8988T (cell line): ENCODE measurements around the gene RASA4B.
"Not testable (repeated sequence)": the region's sequence is repeated elsewhere in the genome, so short reads cannot be mapped to it uniquely, and the experiment has no call there.

ENCODE experiments used
- DNase-seq: peaks from one replicate; pipeline ENCODE4 v3.0.0; 2011

Gene RASA4B

GRCh38 chr7:102472126-102473041, 45.2 kb downstream of the RASA4B start:
- DNase-seq = no peak

GRCh38 chr7:102471791-102472125, 45.8 kb downstream of the RASA4B start:
- no peak for DNase-seq

DNA sequence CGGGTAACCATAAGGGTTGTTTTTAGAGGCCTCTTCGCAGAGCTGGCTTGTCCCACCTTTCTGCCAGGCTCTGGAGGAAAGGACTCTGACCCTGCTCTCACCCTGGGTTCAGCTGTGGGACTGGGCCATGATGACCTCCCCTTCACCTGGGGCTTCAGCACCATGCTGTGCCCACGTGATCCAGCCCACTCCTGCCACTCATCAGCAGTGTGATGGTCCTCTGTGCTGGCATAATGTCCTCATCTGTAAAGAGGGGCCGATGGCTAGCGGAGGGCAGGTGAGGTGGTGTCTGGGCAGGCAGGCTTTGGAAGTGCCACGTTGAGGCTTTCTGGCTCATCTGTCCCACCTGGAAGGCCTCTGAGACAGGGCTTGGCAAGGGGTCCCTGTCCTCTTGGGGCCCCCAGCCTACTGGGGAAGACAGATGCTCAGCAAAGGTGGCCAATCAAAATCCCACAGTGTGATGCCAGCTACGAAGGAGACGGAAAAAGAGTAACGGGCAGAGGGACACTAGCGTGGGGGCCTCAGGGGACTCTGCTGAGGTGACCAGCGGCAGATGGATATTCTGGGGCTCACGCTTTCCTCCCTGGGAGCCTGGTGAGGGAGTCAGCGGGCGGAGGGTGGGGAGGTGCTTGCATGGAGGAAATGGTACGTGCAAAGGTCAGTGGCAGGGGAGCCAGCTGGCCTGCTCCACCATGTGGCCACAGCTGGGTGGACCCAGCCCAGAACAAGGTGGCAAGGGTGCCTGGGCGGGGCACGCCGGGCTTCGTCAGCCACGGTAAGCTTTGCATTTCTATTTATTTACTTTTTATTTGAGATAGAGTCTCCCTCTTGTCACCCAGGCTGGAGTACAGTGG, 47.4 kb downstream of the RASA4B start:
- DNase-seq = no peak

DNA sequence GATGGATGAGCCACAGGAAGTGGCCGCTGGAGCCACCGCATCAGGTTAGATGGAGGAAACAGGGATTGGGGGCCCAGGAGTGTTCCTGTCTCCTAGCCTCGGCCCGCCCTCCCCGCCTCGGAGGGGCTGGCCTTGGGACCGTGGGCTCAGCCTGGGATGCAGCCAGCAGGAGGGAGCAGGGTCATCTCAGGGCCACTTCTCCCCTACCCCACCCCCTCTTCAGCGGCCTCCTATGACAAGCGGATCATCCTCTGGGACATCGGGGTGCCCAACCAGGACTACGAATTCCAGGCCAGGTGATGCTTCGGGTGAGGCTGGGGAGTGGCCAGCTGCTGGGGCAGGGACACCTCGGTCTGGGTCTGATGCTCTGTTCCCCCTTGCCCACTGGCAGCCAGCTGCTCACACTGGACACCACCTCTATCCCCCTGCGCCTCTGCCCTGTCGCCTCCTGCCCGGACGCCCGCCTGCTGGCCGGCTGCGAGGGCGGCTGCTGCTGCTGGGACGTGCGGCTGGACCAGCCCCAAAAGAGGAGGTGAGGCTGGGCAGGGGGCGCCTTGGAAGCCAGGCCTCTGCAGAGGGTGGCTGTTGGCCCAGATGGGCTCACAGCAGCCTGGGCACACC, 48.1 kb downstream of the RASA4B start:
- DNase-seq = no peak

DNA sequence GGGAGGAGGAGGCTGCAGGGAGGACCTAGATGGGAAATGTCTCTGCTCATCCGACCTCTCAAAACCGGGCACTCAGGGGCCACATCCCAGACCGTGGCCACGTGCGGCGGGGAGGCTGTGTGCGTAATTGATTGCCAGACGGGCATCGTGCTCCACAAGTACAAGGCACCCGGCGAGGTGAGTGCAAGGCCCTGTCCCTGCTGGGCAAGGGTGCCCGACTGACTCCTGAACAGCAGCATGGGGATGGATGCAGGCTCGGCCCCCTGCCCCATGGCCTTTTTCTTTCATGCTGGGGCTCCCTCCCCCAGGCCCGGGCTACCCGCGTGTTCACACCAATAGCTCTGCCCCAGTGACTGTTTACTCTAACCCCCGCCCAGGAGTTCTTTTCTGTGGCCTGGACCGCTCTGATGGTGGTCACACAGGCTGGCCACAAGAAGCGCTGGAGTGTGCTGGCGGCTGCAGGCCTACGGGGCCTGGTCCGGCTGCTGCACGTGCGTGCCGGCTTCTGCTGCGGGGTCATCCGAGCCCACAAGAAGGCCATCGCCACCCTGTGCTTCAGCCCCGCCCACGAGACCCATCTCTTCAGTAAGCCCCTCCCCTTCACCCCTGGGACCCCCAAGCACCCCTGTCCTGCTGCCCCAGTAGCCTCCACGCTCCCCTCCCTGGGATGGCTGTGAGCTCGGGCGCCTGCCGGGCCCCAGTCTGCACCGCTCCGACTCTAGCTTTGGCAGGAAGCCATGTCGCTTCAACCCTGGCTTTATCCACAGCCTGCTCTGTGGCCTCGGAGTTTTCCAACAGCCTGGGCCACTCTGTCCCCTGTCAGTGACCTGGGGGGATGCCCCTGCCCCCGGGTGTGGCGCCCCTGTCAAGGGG, 48.9 kb downstream of the RASA4B start:
- DNase-seq = no peak

- DNase-seq = no peak
Measured at GRCh38 chr7:102467581-102468477, 49.7 kb downstream of the RASA4B start.

DNA sequence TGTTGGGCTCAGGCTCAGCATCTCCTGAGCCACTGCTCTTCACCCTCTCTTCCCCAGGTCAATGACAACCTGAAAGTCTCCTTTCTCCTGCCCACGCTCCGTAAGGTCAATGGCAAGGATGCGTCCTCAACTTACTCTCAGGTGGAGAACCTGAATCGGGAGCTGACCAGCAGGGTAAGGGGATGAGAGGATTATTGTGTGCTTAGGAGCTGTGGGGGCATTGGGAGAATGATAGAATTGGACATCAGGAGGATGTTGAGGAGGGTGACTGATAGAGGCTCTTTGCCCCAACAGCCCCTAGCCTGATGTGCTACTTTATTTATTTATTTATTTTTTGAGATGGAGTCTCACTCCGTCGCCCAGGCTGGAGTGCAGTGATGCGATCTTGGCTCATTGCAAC, 51.5 kb downstream of the RASA4B start:
- DNase-seq = no peak

- DNase-seq = peak; percentile 96
Measured at GRCh38 chr7:102464577-102465280, 52.8 kb downstream of the RASA4B start, which contains the start of the genes ALKBH4 and LRWD1. Gene ALKBH4 (minus strand): TSS chr7:102464863. CDS start chr7:102464836, 27 bp downstream. Gene LRWD1 (plus strand): TSS chr7:102464984. CDS start chr7:102465081, 97 bp downstream.

DNA sequence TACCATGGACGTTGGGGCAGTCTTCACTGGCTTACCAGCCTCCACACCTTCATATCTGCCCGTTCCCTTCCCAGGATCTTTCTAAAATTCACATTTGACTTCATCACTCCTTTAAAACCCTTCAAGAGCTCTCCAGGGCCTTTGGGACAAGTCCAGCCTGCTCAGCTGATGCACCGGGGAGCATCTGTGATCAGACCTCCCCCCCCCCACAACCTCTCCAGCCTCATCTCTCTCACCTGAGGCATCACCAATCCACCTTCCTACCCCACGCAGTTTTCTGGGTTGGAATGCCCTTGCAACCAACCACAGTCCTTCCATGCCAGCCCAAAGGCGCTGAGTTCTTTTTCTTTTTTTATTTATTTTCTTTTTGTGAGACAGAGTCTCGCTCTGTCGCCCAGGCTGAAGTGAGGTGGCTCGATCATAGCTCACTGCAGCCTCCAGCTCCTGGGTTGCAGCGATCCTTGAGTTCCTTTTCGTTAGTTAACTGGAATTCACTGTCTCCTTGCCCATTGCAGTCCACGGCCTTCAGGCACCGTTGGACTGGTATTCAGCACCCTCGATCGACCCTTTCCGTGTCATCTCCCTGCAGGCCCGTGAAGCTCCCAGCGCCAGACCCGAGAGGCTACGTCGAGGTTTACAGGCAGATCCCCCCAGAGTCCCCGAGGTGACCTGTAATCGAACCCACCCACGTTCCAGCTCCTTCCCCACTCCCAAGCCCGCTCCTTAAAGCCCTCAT, 53.6 kb downstream of the RASA4B start:
- no peak for DNase-seq

GRCh38 chr7:102460467-102460866, 57.1 kb downstream of the RASA4B start:
- no peak for DNase-seq

DNA sequence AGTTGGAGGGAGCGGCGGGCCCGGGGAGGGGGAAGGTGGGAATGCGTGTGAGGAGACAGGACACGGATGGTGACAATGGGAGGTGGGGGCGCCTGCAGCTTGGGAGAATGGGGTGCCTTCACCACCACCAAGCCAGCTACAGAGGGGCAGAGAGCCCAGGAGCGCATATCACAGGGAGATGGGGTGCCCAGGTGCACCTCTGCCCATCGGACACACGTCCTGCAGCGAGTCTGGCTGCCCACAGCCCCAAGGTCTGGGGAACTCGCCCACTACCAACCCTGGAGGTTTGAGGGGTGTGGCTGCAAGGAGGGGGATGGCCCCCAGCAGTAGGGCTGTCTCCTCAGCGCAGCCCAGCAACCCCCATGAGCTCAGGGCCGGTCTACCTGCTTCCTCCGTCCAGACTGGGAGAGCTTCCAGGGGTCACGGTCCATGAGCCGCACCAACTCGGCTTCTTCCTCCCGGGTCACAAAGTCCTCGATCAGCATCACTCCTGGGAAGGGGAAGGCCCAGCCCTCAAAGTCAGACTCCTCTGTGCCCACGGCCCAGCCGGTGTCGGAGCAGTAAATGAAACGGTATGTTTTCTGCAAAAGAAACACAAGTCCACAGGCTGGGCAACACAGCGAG, 58.2 kb downstream of the RASA4B start:
- no peak for DNase-seq

DNA sequence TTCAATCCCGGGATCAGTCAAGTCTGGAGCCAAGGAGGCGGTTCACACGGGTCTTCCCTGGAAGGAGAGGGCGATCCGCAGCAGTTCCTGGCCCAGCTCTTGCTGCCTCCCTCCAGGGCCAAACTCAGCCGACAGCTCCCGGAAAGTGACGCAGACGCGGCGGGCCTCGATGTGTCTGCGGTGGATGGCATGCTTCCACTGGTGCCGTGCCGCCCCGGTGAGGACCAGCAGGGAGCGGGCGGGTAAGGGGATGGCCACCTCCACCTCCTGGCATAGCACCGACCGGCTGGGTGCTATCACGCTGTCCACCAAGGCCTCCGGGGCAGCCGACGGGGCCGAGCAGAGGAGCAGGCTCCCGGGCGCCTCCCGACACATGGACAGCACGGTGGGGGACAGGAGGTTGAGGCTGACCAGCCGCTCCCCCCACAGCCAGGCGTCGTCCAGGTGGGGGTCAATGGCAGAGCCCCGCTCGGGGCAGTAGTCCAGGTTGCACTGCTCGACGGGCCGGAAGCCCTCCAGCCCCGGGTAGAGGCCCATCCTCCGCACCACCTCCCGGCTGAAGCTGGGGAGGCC, 60.1 kb downstream of the RASA4B start:
- DNase-seq = no peak

- DNase-seq = no peak
Measured at GRCh38 chr7:102456327-102456726, 61.2 kb downstream of the RASA4B start.

GRCh38 chr7:102455596-102455995, 62.0 kb downstream of the RASA4B start:
- no peak for DNase-seq

DNA sequence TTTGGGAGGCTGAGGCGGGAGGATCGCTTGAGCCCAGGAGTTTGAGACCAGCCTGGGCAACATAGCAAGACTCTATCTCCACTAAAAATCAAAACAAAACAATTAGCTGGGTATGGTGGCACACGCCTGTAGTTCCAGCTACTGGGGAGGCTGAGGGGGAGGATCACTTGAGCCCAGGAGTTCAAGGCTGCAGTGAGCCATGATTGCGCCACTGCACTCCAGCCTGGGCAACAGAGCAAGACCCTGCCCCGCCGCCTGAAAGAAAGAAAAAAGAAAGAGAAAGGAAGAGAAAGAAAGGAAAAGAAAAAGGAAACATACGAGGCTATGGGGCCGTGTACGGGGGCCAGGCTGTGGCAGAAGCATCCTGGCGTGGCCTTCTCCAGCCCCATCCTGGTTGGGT, 62.6 kb downstream of the RASA4B start:
- not testable (repeated sequence) for DNase-seq

- no peak for DNase-seq
Measured at GRCh38 chr7:102454468-102454867, 63.1 kb downstream of the RASA4B start.

GRCh38 chr7:102453319-102453718, 64.3 kb downstream of the RASA4B start:
- no peak for DNase-seq

- DNase-seq = no peak
Measured at GRCh38 chr7:102452451-102452850, 65.1 kb downstream of the RASA4B start.
